Coronary artery (tissue), 2 donors: ENCODE measurements around the gene CPT2.
"Not testable (repeated sequence)": the region's sequence is repeated elsewhere in the genome, so short reads cannot be mapped to it uniquely, and the experiment has no call there.

Experiments
- DNase-seq: peaks from one replicate; pipeline ENCODE4 v3.0.0-alpha.2; 2017; ENCODE audit warnings: low spot score
- H3K27ac ChIP-seq, 2 donors: fragments of 200-600 bp; sonication (generic); one replicate each; pipeline ENCODE4 v1.5.1; 2016 to 2019
- H3K4me3 ChIP-seq: fragments of 200-600 bp; sonication (generic); 2 replicates; pipeline ENCODE4 v1.5.1; 2016; ENCODE audit warnings: mild to moderate bottlenecking, moderate library complexity
- TF ChIP-seq, protein P1 (sequence below): fragments of 200-600 bp; sonication (generic); IDR thresholded peaks from one replicate; pipeline ENCODE4 v1.5.1; 2019; ENCODE audit warnings: antibody characterized with exemption

The CPT2 gene

DNA sequence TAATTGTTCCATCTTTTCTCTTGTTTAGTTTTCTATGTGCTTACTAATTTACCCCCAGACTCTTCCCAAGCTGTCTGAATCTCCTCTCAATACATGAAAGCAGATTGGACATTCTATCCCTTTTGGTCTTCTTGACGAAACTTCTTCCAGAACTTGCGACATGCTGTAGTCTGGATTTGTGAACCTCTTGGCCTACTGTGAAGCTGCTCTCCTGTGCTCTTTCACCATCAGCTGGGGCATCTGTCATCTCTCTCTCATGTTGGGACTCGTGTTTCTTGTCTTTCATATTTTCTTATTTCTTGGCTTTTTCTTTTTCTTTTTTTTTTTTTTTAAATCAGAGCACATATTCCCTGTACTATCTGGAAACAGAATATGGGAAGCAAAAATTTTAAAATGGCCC, 6.8 kb downstream of the CPT2 start:
- no peak overlapping the region for H3K4me3 ChIP-seq
- DNase-seq = no peak
- H3K27ac ChIP-seq = no peak overlapping the region
- TF ChIP-seq, protein P1, sequence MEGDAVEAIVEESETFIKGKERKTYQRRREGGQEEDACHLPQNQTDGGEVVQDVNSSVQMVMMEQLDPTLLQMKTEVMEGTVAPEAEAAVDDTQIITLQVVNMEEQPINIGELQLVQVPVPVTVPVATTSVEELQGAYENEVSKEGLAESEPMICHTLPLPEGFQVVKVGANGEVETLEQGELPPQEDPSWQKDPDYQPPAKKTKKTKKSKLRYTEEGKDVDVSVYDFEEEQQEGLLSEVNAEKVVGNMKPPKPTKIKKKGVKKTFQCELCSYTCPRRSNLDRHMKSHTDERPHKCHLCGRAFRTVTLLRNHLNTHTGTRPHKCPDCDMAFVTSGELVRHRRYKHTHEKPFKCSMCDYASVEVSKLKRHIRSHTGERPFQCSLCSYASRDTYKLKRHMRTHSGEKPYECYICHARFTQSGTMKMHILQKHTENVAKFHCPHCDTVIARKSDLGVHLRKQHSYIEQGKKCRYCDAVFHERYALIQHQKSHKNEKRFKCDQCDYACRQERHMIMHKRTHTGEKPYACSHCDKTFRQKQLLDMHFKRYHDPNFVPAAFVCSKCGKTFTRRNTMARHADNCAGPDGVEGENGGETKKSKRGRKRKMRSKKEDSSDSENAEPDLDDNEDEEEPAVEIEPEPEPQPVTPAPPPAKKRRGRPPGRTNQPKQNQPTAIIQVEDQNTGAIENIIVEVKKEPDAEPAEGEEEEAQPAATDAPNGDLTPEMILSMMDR = no peak

DNA sequence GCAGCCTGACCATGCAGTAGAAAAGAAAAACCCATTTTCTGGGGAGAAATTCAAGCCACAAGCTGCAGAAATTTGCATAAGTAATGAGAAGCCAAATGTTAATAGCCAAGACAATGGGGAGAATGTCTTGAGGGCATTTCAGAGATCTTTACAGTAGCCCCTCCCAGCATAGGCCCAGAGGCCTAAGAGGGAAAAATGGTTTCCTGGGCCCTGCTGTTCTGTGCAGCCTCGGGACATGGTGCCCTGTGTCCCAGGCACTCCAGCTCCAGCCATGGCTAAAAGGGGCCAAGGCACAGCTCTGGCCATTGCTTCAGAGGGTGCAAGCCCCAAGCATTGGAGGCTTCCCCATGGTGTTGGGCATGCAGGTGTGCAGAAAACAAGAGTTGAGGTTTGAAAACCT, 8.9 kb downstream of the CPT2 start:
- DNase-seq = peak; percentile 35

DNA sequence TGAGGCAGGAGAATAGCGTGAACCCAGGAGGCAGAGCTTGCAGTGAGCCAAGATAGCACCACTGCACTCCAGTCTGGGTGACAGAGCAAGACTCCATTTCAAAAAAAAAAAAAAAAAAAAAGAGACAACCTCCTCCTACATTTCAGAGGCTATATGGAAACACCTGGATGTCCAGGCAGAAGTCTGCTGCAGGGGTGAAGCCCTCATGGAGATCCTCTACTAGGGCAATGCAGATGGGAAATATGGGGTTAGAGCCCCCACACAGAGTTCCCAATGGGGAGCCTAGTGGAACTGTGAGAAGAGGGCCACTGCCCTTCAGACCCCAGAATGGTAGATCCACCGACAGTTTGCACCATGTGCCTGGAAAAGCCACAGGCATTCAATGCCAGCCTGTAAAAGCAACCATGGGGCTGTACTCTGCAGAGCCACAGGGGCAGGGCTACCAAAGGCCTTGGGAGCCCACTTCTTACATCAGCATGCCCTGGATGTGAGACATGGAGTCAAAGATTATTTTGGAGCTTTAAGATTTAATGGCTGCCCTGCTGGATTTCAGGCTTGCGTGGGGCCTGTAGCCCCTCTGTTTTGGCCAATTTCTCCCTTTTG, 9.6 kb downstream of the CPT2 start:
- not testable (repeated sequence) for H3K27ac ChIP-seq
- peak; percentile 9 for DNase-seq

More for the DNA sequence above, 8.9 kb downstream of the CPT2 start:
- not testable (repeated sequence) for H3K27ac ChIP-seq, H3K4me3 ChIP-seq

DNA sequence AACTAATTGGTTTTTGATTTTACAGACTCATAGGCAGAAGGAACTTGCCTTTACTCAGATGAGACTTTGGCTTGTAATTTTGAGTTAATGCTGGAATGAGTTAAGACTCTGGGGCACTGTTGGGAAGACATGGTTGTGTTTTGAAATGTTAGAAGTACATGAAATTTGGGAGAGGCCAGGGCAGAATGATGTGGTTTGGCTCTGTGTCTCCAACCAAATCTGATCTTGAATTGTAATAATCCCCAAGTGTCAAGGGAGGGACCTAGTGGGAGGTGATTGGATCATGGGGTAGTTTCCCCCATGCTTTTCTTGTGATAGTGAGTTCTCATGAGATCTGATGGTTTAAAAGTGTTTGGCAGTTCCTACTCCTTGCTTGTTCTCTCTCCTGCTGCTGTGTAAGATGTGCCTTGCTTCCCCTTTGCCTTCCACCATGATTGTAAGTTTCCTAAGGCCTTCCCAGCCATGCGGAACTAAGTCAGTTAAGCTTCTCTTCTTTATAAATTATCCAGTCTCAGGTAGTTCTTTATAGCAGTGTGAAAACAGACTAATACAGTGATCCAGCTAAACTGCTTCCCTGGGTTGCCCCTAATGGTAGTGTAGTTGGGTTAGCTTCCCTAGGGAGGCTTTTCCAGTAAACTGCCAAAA, 10.2 kb downstream of the CPT2 start:
- Histone ChIP-seq H3K4me3 (no peak overlapping the region), H3K27ac (no peak overlapping the region)
- TF ChIP-seq, protein P1 = no peak
- peak; percentile 2 for DNase-seq

More for the DNA sequence above, 9.6 kb downstream of the CPT2 start:
- H3K4me3 ChIP-seq = not testable (repeated sequence)

DNA sequence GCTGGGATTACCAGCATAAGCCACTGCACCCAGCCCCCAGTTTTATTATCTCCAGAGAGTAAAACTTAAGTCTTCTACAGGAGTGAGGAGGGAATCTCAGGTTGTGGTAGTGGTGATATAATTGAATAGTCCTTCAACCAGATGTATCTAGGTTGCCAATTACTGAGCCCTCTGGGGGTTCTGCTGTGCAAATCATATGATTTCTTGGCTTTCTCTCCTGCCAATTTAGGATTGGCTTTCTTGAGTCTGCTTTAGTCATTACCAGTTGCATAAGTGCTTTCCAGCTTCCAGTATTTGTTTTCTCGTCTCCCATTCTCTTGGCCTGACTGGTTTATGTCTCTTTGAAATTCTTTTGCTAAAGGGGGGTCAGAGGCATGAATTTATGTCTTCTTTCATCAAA, 11.1 kb downstream of the CPT2 start:
- TF ChIP-seq, protein P1 = no peak
- no peak for DNase-seq
- Histone ChIP-seq H3K4me3 (no peak overlapping the region), H3K27ac (no peak overlapping the region)

DNA sequence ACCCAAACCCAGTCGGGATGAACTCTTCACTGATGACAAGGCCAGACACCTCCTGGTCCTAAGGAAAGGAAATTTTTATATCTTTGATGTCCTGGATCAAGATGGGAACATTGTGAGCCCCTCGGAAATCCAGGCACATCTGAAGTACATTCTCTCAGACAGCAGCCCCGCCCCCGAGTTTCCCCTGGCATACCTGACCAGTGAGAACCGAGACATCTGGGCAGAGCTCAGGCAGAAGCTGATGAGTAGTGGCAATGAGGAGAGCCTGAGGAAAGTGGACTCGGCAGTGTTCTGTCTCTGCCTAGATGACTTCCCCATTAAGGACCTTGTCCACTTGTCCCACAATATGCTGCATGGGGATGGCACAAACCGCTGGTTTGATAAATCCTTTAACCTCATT, 13.7 kb downstream of the CPT2 start:
- H3K4me3 ChIP-seq = no peak overlapping the region
- TF ChIP-seq, protein P1 = no peak
- DNase-seq = peak; percentile 43
- no peak overlapping the region for H3K27ac ChIP-seq

DNA sequence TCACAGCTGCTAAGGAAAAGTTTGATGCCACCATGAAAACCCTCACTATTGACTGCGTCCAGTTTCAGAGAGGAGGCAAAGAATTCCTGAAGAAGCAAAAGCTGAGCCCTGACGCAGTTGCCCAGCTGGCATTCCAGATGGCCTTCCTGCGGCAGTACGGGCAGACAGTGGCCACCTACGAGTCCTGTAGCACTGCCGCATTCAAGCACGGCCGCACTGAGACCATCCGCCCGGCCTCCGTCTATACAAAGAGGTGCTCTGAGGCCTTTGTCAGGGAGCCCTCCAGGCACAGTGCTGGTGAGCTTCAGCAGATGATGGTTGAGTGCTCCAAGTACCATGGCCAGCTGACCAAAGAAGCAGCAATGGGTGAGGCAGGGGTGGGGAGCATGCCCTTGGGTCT, 14.3 kb downstream of the CPT2 start:
- no peak overlapping the region for H3K27ac ChIP-seq
- TF ChIP-seq, protein P1 = no peak
- DNase-seq = peak; percentile 46
- H3K4me3 ChIP-seq = no peak overlapping the region

DNA sequence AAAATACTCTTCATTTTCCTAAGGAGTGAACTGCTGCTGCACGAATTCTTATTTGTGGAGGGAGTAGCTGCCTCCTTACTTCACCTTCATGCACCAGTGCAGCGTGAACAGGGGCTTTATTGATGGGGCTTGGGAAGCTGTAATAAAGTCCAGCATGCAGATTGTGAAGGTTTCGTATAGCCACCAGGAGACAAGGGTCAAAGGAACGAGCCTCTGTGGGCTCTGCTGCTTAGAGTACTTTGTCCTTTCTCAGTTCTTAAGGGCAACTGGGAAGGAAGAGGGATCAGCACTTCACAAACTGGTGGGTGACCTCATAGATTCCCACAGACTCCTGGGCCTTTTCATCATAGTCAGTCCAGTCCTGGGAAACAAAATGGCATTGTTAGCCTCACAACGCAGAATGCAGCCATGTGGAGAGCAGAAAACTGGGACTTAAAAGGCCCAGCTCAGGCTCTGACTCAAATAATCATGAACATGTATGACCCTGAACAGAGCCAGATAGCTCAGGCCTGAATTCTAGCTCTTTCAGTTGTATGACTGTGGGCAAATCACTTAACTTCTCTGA, 17.8 kb downstream of the CPT2 start:
- Histone ChIP-seq H3K27ac (no peak overlapping the region), H3K4me3 (no peak overlapping the region)
- TF ChIP-seq, protein P1 = no peak
- peak; percentile 29 for DNase-seq
